ENCODE data around the gene RYR2. TPM values are rescaled to one million over a fixed set of nuclear protein-coding genes. Genes with fewer than 3 reads are reported as not detected.

The RYR2 gene
- total and polyA plus RNA-seq, 11 donors: 77.7 to 1,319 (median 805) TPM

GRCh38 chr1:237792726-237793125 lies 750.7 kb downstream of the RYR2 start:
- peaks cover 0 to 93% (median 24%) of the 10 kb centered on the region in 9 donors for H3K36me3 ChIP-seq
- TF ChIP-seq CTCF (IDR thresholded peaks at IDR 0.05) (no peak), POLR2A (IDR thresholded peaks at IDR 0.05) (no peak)
- no peaks in the 10 kb centered on the region for H3K9me3 ChIP-seq
- intact Hi-C loops (cut with DNase I): no loop called here
- 67 to 88% (median 80%) methylated on average over 1 of the region's 1 CpG for WGBS, 4 donors
- no peaks in the 10 kb centered on the region for H3K27me3 ChIP-seq
- H3K4me1 ChIP-seq: peaks cover 0 to 34% (median 0%) of the 10 kb centered on the region in 12 donors
- ATAC-seq (no peak), DNase-seq (no peak)
- H3K4me3 ChIP-seq: no peak overlapping the region
- no peak overlapping the region for H3K27ac ChIP-seq

- H3K36me3 ChIP-seq: peaks cover 0 to 92% (median 18%) of the 10 kb centered on the region in 9 donors
- ATAC-seq (no peak), DNase-seq (no peak)
- 43 to 52% (median 47%) methylated on average over 3 of the region's 3 CpGs for WGBS, 4 donors
- no peak overlapping the region for H3K27ac ChIP-seq
- intact Hi-C loops (cut with DNase I): no loop called here
- TF ChIP-seq POLR2A (IDR thresholded peaks at IDR 0.05) (no peak), CTCF (IDR thresholded peaks at IDR 0.05) (no peak)
- no peak overlapping the region for H3K4me3 ChIP-seq
- no peaks in the 10 kb centered on the region for H3K9me3 ChIP-seq
- peaks cover 0 to 28% (median 0%) of the 10 kb centered on the region in 12 donors for H3K4me1 ChIP-seq
- no peaks in the 10 kb centered on the region for H3K27me3 ChIP-seq
Measured at GRCh38 chr1:237794071-237794470, 752.1 kb downstream of the RYR2 start.

- no peak overlapping the region for H3K4me3 ChIP-seq
- TF ChIP-seq POLR2A (IDR thresholded peaks at IDR 0.05) (no peak), CTCF (IDR thresholded peaks at IDR 0.05) (no peak)
- H3K4me1 ChIP-seq: peaks cover 0 to 18% (median 0%) of the 10 kb centered on the region in 12 donors
- H3K27ac ChIP-seq: no peak overlapping the region
- no peaks in the 10 kb centered on the region for H3K9me3 ChIP-seq
- no peak for DNase-seq
- no peak for ATAC-seq
- H3K36me3 ChIP-seq: peaks cover 0 to 84% (median 18%) of the 10 kb centered on the region in 9 donors
- H3K27me3 ChIP-seq: no peaks in the 10 kb centered on the region
- intact Hi-C loops (cut with DNase I): no loop called here
- WGBS, 4 donors: 71 to 91% (median 86%) methylated on average over 13 of the region's 13 CpGs
Measured at GRCh38 chr1:237795558-237795957, 753.6 kb downstream of the RYR2 start.

- TF ChIP-seq CTCF (IDR thresholded peaks at IDR 0.05): peak in 4 of 12 donors; percentile 21 to 46 (median 26)
- TF ChIP-seq POLR2A (IDR thresholded peaks at IDR 0.05): no peak
- Histone ChIP-seq H3K9me3 (no peaks in the 10 kb centered on the region), H3K4me3 (no peak overlapping the region), H3K27ac (peak overlapping the region in 1 of 12 donors; percentile 43), H3K36me3 (peaks cover 0 to 80% (median 21%) of the 10 kb centered on the region in 9 donors), H3K27me3 (no peaks in the 10 kb centered on the region), H3K4me1 (peaks cover 0 to 4% (median 0%) of the 10 kb centered on the region in 12 donors)
- ATAC-seq (peak; percentile 47 to 80 (median 75)), DNase-seq (peak in 3 of 5 donors; percentile 40 to 63 (median 53))
- WGBS, 4 donors: 48 to 61% (median 54%) methylated on average over 5 of the region's 5 CpGs
- intact Hi-C loops (cut with DNase I): no loop called here
Measured at GRCh38 chr1:237799762-237800474, 757.9 kb downstream of the RYR2 start.

Data from heart left ventricle (tissue), 16 donors.